Bronchus fibroblast of lung (primary cell): ENCODE results near the gene VEGFC. TPM values are rescaled to one million over a fixed set of nuclear protein-coding genes. Genes with fewer than 3 reads are reported as not detected.

Source experiments
- total RNA-seq: library from RNA; depleted of rRNA; stranded (reverse); fragments of >200 nt; gene quantifications from 2 replicates; pipeline ENCODE4 v1.2.3, GENCODE V29; 2015

The VEGFC gene, protein sequence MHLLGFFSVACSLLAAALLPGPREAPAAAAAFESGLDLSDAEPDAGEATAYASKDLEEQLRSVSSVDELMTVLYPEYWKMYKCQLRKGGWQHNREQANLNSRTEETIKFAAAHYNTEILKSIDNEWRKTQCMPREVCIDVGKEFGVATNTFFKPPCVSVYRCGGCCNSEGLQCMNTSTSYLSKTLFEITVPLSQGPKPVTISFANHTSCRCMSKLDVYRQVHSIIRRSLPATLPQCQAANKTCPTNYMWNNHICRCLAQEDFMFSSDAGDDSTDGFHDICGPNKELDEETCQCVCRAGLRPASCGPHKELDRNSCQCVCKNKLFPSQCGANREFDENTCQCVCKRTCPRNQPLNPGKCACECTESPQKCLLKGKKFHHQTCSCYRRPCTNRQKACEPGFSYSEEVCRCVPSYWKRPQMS
- total RNA-seq = 23.2 and 27.1 TPM in 2 replicates

DNA sequence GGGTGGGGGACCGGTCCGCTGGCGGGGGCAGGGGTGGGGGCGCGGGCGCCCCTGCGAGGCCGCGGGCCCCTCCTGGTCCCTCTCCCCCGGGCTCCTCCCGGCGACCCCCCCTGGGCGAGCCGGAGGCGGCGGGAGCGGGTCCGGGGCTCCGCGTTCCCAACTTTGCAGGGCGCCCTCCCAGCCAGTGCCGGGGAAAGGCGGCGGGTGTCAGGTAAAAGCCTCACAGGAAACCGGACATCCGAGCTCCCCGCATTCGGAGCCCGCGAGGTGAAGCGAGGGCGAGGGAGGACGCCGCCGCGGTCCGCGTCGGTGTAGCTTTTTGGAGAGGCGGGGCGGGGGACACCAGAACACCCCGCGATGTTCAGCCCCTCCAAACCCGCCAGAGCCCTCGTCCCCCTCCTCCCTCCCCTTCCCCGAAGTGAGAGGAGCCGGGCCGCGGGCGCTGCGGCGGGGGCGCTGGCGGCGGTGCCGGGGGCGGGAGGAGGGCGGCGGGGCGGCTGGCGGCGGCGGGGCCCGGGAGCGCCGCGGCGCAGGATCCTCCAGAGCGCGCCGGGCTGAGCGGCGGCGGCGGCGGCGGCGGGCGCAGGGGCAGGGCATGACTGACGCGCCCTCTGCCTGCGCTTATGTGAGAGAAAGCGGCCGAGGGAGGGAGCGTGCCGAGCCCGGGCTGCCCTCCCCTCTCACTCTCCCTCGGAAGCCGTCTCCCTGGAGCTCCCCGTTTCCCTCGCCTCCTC is at the start of gene VEGFC:
TSS of gene VEGFC (minus strand) at position 597 of the 734 bp plus-strand sequence. CDS start 611 bp downstream, outside the sequence.

